ENCODE results near the gene TOLLIP.
"Not testable (repeated sequence)": the region's sequence is repeated elsewhere in the genome, so short reads cannot be mapped to it uniquely, and the experiment has no call there.

The TOLLIP gene

GRCh38 chr11:1261241-1262071, 48.0 kb downstream of the TOLLIP start:
- DNase-seq, result no peak

DNA sequence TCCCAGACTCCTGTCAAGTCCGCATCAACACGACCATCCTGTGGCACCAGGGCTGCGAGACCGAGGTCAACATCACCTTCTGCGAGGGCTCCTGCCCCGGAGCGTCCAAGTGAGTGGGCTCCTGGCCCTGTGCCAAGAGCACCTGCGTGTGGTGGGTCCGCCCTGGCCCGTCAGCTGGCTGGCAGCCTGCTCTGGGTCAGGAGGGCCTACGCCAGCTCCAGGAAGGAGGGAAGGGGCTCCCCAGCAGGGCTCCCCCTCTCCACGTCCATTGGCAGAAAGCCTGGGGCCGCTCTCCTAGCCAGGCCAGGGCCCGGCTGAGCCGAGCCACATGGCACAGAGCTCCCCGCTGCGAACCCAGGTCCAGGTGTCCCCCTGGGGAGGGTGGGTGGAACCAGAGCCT, 48.8 kb downstream of the TOLLIP start:
- no peak for DNase-seq

- no peak for DNase-seq
Measured at GRCh38 chr11:1260023-1260501, 49.4 kb downstream of the TOLLIP start.

DNA sequence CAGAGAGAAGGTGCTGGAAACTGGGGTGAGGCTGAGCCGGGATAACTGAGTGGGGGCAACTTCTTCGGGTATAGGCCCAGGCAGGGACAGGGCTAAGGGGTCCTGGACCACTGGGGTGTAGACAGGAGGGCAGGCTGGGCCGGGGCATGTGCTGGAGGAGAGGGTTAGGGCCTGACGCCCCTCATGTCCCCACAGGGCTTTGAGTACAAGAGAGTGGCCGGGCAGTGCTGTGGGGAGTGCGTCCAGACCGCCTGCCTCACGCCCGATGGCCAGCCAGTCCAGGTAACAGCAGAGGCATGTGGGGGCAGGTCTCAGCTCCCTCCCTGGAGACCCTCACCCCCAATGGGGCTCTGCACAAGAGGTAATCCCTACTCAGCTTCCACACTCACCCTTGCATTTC, 49.9 kb downstream of the TOLLIP start:
- no peak for DNase-seq

DNA sequence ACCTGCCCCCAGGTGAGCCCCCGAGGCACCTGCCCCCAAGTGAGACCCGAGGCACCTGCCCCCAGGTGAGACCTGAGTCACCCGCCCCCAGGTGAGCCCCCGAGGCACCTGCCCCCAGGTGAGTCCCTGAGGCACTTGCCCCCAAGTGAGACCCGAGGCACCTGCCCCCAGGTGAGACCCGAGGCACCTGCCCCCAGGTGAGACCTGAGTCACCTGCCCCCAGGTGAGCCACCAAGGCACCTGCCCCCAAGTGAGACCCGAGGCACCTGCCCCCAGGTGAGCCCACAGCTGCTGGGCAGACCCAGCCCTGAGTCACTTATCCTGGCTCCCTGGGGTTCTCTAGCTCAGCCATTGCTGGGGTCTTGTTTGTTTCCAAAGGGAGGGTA, 50.4 kb downstream of the TOLLIP start:
- DNase-seq, result no peak

GRCh38 chr11:1258401-1259075, 50.9 kb downstream of the TOLLIP start:
- DNase-seq, result no peak

- no peak for DNase-seq
Measured at GRCh38 chr11:1257916-1258315, 51.5 kb downstream of the TOLLIP start.

DNA sequence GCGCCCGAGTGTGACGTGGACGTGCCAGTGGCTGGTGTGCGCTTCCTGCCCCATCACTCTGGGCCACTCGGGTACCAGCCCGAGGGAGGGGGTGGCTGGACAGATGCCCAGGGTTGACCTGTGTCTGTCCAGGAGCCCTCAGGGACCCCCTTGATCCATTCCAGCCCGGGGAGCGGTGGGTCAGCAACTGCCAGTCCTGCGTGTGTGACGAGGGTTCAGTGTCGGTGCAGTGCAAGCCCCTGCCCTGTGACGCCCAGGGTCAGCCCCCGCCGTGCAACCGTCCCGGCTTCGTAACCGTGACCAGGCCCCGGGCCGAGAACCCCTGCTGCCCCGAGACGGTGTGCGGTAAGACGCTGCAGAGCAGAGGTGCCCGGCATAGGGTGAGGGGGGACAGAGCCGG, 52.1 kb downstream of the TOLLIP start:
- no peak for DNase-seq

DNA sequence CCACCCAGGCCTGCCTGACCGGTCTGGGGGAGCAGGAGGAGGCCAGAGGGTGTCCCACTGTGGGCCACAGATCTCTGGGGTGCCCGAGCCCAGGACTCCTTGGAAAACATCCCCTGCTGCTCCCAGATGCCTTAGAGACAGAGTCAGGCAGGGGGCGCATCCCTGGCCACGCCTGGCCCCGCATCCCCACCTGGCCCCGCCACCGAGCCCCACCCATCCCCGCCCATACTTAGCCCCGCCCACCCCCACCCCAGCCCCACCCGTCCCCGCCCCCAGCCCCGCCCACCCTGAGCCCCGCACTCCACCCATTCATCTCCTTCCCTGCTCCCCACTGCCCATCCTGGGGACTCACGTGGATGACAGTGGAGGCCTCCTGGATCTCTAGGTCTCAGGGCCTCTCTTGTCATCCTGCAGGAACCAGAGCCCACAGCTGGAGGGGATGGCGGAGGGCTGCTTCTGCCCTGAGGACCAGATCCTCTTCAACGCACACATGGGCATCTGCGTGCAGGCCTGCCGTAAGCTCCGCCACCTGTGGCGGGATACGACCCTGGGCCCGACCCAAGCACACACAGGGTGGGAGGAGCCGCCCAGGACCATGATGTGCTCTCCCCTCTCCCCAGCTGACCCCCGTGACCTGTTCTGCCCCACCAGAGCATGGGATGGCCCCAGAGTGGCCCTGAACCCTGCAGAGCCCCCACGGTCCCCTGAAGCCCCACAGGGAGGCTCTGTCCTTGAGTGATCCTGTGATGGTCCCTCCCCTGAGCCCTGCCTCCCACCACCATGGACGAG, 53.0 kb downstream of the TOLLIP start:
- no peak for DNase-seq

GRCh38 chr11:1255151-1255550, 54.3 kb downstream of the TOLLIP start:
- DNase-seq, result no peak

DNA sequence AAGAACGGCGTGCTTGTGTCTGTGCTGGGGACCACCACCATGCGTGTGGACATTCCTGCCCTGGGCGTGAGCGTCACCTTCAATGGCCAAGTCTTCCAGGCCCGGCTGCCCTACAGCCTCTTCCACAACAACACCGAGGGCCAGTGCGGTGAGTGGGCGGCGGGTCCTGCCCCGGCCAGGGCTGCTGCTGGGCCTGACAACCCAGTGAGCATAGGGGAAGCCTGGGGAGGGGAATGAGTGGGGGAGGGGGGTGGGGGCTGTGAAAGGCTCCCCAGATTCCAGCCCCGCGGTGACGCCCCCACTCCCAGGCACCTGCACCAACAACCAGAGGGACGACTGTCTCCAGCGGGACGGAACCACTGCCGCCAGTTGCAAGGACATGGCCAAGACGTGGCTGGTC, 54.7 kb downstream of the TOLLIP start:
- no peak for DNase-seq

DNA sequence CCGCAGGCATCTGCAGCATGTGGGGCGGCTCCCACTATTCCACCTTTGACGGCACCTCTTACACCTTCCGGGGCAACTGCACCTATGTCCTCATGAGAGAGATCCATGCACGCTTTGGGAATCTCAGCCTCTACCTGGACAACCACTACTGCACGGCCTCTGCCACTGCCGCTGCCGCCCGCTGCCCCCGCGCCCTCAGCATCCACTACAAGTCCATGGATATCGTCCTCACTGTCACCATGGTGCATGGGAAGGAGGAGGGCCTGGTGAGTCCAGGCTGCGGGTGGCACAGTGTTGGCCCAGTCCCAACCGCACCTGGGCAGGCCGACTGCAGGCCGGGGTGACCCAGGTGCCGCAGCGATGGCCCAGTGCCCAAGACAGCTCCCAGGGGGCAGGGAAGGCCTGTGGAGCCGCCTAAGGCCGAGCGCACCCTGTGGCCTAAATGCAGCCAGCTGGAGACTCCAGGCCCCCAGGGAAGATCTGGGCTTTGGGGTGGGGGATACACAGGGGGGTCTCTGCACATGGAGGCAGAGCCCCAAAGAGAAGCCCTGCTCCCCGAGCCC, 55.3 kb downstream of the TOLLIP start:
- no peak for DNase-seq

- DNase-seq, result no peak
Measured at GRCh38 chr11:1253103-1253485, 56.3 kb downstream of the TOLLIP start.

DNA sequence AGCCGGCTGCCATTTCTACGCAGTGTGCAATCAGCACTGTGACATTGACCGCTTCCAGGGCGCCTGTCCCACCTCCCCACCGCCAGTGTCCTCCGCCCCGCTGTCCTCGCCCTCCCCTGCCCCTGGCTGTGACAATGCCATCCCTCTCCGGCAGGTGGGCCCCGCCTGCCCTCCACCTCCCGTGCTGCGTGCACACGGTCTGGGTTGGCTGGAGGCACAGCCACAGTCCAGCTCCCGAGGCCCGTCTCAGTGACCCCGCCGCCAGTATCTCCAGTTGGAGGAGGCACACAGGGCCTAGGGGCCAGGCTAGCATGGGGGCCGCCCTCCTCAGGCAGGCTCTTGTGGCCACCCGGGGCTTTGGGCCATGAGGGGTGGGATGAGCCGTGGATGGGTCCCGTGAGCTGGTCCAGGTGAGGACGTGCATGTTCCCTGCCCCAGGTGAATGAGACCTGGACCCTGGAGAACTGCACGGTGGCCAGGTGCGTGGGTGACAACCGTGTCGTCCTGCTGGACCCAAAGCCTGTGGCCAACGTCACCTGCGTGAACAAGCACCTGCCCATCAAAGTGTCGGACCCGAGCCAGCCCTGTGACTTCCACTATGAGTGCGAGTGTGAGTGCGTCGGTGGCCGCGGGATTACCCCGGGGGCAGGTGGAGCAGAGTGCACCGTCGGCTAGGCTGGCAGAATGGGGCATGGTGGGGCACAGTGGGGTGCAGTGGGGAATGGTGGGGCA, 56.9 kb downstream of the TOLLIP start:
- no peak for DNase-seq

DNA sequence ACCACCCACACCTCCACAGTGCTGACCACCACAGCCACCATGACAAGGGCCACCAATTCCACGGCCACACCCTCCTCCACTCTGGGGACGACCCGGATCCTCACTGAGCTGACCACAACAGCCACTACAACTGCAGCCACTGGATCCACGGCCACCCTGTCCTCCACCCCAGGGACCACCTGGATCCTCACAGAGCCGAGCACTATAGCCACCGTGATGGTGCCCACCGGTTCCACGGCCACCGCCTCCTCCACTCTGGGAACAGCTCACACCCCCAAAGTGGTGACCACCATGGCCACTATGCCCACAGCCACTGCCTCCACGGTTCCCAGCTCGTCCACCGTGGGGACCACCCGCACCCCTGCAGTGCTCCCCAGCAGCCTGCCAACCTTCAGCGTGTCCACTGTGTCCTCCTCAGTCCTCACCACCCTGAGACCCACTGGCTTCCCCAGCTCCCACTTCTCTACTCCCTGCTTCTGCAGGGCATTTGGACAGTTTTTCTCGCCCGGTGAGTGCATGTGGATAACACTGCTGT, 58.1 kb downstream of the TOLLIP start:
- DNase-seq, result no peak

DNA sequence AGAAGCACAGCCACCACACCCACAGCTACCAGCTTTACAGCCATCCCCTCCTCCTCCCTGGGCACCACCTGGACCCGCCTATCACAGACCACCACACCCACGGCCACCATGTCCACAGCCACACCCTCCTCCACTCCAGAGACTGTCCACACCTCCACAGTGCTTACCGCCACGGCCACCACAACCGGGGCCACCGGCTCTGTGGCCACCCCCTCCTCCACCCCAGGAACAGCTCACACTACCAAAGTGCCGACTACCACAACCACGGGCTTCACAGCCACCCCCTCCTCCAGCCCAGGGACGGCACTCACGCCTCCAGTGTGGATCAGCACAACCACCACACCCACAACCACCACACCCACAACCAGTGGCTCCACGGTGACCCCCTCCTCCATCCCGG, 59.0 kb downstream of the TOLLIP start:
- DNase-seq, result not testable (repeated sequence)

GRCh38 chr11:1248951-1249350, 60.5 kb downstream of the TOLLIP start:
- not testable (repeated sequence) for DNase-seq

- not testable (repeated sequence) for DNase-seq
Measured at GRCh38 chr11:1247026-1247425, 62.4 kb downstream of the TOLLIP start.

- not testable (repeated sequence) for DNase-seq
Measured at GRCh38 chr11:1246301-1246700, 63.1 kb downstream of the TOLLIP start.

DNA sequence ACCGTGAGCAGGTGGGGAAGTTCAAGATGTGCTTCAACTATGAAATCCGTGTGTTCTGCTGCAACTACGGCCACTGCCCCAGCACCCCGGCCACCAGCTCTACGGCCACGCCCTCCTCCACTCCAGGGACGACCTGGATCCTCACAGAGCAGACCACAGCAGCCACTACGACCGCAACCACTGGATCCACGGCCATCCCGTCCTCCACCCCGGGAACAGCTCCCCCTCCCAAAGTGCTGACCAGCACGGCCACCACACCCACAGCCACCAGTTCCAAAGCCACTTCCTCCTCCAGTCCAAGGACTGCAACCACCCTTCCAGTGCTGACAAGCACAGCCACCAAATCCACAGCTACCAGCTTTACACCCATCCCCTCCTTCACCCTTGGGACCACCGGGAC, 63.7 kb downstream of the TOLLIP start:
- not testable (repeated sequence) for DNase-seq

- not testable (repeated sequence) for DNase-seq
Measured at GRCh38 chr11:1244557-1244956, 64.9 kb downstream of the TOLLIP start.

- not testable (repeated sequence) for DNase-seq
Measured at GRCh38 chr11:1243521-1243920, 65.9 kb downstream of the TOLLIP start.

All from hippocampal formation (tissue), 2 donors.